ENCODE data around the gene TSC22D4.
"Not testable (repeated sequence)": the region's sequence is repeated elsewhere in the genome, so short reads cannot be mapped to it uniquely, and the experiment has no call there.

The TSC22D4 gene

DNA sequence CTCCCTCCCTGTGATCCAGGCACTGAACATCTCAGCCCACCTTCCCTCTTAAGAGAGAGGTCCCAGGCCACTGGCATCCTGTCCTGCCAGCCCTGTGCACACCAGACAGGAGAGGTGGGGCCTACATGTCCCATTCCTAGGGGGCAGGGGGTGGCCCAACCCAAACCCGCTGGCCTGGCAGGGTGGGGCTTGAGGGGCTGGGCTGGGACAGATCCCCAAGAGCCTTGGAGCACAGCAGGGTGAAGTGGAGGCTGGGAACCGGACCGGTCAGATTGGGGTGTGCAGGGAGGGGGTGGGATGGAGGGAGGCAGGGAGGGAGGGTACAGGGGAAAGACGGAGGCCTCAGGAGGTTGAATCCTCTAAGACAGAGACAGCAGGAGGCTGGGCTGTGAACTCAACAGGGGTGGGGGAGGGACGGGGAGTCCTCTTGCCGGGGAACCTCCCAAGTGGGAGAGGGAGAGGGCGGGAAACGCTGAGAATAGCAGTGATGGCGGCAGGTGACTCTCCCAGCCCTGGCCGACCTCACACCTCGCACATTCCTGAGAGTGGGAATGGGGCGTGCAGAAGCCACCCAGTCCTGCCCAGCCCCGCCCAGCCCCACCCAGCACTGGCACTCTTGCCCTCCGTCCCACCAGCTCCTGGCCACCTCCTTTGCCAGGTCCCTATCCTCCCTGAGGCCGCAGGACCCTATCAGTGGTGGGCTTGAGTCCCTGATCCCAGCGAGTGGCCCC is 6.7 kb downstream of the TSC22D4 start:
- DNase-seq, result no peak

DNA sequence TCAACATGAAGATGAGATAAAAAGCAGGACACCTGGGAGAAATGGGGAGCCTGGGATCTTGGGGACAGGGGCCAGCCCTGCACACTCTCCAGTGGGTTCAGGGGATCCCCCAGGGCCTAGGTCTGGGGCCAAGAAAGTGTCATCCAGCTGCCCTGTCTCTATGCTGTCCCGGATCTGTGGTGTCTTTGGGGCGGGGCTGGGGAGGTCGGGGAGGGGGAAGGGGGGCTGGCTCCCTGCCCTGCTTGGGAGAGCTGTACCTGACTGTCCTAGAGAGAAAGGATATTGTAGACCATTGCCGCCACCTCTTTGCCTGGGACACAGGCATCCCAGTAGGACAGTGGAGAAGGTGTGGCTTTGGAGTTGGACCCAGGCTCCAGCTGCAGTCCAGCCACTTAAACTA is 8.0 kb downstream of the TSC22D4 start:
- no peak for DNase-seq

DNA sequence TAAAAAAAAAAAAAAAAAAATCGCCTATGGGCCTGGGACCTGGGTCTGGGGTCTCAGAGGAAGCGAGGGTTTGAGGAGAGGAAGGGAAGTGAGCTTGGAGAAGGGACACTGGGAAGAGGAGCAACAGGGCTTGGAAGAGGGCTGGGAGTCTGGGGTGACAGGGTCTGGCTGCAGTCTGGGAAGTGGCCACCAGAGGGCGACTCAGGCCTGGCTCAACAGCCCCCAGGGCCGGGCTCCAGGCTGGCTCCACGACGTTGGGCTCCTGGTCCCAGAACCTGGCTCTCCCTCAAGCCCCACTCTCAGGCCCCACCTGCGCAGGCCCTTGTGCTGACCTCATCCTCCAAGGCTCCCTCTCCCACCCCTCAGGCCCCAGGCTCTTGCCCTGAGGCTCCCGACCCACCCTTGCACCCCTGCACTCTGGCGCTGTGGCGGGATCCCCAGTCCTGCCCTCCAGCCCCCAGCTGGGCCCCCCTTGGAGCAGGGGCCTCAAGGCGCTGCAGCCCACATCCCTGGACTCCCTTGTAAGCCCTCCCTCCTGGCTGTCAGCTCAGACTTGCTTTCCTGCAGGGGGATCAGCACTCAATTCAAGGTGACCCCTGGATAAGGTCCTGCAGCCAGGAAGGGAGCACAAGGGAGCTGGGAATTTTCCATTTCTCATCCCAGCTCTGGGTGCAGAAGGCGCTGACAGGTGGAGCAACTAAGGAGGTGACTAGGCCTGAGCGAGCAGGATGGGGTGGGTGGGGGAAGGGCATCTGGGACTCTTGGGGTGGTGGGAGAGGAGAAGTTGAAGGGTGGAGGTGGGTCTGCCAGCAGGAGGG is 9.6 kb downstream of the TSC22D4 start:
- peak; percentile 92 for DNase-seq

DNA sequence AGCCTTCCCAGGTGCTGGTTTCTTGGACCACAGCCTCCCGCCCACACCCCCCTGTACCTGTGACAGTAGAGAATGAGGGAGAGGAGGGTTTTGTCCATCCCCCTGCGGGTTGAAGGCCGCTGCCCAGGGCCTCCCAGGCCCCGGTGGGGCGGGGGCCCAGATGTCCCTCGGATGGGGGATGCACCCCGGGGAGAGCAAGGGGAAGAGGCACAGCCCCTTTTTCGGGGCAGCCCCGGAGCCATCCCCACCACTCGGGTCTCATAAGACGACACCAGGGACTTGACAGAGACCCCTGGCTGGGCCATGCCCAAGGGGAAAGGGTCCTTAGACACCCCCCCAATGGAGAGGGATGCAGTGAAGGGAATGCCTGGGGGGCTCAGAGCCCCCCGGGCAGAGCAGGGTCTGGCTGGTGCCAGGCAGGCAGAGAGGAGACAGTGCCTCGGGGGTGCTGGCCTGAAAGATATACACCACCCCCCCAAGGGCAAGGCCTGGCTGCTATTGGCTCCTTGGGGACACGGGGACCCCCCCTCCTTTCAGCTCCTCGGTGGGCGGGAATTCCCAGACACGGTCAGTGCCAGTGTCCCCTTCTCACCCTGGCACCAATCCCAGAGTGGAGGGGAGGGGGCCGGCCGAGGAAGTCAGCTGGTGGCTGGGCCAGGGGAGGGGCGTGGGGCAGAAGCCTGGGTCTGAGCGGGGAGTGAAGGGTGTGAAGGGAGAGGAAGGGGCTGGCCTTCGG is 11.2 kb downstream of the TSC22D4 start:
- DNase-seq, result no peak

DNA sequence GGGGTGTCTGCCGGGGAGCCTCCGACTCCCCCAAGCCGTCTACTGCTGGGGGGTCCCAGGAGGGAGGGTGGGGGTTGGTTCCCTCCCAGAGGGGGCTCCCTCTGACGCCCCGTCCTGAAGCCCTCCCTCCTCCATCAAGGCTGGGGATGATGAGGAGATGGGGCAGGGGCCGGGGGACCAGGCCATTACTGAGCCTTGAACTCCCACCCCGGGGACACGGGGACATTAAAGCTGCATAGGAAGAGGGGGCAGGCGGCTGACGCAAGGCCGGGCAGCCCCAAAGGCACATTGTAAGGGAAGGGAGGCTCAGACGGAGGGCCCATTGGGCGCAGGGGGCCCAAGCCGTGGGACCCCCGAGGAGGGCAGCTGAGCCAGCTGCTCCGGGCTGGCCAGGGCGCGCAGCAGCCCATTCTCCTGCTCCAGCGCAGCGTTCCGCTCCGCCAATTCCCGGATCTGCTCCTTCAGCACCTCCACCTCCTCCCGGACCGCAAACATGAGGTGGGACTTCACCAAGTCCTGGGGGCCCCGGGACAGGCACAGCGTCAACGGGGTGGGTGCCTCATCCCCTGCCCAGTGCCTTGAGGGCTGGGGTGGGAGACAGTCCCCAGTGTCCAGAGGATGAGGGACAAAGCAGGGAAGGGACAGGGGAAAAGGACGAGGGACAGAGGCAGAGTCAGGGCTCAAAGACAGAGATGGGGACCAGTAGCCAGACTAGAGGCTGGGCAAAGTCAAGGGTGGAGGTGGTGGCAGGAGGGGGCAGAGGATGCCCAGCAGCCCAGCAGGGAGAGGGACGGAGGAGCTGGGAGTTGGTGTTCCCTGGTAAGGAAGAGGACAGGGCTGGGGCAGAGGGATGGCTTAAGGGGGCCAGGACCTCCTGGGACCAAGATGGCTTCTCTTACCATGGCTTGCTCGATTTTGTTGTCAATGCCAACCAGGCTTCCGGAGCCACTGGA is 12.1 kb downstream of the TSC22D4 start:
- DNase-seq, result no peak

DNA sequence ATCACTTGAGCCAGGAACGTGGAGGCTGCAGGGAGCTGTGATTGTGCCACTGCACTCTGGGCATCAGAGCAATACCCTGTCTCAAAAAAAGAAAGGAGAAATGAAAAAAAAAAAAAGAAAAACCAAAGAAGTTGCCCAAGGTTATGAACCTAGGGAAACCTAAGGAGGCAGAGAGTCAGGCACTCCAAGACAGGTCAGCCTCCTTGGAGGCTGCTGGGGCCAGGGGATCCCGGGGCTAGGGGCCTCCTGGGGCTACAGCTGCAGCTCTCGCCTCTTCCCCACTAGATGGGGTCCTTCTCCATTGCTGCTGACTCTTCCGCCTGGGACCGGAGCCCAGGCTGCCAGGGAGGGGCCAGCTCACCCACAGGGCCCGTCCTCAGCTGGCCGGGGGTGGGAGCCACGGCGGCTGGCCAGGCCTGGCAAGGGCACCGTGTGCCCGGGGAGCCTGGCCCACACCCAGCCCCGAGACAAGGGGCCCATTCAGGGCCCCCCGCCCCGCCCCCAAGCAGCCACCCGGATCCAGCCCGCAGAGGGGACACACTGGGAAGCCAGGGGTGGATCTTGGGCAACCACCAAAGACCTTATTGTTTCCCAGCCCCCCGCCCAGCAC is 13.2 kb downstream of the TSC22D4 start:
- peak; percentile 86 for DNase-seq

DNA sequence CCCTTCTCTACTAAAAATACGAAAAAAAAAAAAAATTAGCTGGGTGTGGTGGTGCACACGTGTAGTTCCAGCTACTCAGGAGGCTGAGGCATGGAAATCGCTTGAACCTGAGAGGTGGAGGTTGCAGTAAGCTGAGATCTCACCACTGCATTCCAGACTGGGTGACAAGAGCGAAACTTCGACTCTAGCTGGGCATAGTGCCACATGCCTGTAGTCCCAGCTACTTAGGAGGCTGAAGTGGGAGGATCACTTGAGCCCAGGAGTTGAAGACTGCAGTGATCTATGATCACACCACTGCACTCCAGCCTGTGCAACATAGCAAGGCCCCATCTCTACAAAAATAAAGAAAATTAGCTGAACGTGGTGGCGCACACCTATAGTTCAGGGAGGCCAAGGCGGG is 13.7 kb downstream of the TSC22D4 start:
- no peak for DNase-seq

DNA sequence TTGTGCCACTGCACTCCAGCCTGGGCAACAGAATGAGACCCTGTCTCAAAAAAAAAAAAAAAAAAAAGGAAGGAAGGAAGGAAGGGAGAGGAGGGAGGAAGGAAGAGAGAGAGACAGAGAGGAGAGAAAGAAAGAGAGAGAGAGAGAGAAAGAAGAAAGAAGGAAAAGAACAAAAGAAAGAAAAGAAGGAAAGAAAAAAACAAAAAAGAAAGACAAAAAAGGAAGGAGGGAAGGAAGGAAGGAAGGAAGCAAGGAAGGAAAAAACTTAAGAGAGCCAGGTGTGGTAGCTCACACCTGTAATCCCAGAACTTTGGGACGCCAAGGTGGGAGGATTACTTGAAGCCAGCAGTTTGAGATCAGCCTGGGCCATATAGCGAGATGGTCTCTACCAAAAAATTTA is 14.2 kb downstream of the TSC22D4 start:
- DNase-seq, result no peak

DNA sequence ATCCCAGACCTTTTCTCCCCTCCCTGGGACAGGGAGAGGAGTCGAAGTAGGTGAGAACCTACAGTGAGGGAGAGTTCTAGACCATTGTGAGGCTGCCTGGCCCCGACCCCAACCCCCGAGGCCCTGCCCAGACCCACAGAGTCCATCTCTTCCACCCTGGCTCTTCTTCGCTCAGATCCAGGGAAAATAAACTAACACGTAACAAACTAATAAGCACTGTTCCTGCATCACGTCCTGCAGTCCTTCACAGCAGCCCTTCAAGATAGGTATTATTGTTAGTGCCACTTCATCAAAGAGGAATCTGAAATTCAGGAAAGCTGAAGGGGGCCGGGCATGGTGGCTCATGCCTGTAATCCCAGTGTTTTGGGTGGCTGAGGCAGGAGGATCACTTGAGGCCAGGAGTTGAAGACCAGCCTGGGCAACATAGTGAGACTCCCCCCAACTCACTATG is 14.8 kb downstream of the TSC22D4 start, which contains the start of gene SPACDR:
Gene SPACDR, minus strand, starts transcription at position 51 of the 451 bp plus-strand sequence. CDS start 235 bp downstream, outside the sequence.
- DNase-seq, result no peak

DNA sequence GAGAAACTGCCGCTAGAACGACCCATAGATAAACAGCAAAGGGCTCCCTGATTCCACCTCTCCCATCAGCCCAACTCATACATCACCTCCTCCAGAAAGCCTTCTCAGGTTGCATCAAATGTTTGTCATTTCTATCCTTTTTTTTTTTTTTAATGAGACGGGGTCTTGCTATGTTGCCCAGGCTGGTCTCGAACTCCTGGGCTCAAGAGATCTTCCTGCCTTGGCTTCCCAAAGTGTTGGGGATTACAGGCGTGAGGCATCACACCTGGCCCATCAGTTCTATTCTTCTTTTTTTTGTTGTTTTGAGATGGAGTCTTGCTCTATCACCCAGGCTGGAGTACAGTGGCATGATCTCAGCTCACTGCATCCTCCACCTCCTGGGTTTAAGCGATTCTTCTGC is 22.0 kb downstream of the TSC22D4 start:
- no peak for DNase-seq

DNA sequence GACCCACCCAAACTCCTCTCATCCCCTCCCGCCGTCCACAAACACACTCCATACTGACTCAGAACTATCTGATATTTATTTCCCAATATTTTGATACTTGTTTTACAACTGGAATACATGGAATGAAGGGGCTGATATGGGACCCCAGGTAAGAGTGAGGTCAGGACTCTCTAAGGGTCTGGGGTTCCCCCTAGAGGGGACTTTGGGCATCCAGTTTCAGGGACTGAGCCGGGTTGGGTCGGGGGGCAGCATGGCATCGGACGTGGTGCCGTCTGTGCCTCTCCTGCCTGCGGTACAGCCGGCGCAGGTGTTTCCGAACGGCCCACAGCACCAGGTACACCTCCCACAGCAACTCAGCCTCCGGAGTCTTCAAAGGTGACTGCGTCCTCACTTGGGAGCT is 22.5 kb downstream of the TSC22D4 start:
- no peak for DNase-seq

DNA sequence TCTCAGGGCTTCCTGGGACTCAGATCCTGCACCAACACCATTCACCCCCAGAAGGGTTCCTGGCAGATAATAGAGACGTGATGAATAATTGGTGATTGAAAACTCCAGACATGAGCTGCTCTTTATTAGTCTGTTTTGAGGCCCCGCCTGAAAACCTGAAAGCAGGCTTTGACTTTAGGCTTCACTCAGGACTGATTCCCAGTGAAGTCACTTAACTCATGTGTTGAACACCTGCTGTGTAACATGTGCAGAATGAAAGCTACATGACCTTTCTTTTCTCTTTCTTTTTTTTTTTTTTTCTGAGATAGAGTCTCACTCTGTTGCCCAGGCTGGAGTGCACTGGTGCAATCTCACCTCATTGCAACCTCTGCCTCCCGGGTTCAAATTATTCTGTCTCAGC is 23.8 kb downstream of the TSC22D4 start:
- DNase-seq, result no peak

DNA sequence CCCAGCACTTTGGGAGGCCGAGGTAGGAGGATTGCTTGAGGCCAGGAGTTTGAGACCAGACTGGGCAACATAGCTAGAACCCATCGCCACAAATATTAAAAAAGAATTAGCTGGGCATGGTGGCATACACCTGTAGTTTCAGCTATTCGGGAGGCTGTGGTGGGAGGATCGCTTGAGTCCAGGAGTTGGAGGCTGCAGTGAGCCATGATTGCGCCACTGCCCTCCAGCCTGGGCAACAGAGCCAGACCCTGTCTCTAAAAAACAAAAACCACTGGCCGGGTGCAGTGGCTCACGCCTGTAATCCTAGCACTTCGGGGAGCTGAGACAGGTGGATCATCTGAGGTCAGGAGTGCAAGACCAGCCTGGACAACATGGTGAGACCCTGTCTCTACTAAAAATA is 25.2 kb downstream of the TSC22D4 start:
- DNase-seq, result not testable (repeated sequence)

DNA sequence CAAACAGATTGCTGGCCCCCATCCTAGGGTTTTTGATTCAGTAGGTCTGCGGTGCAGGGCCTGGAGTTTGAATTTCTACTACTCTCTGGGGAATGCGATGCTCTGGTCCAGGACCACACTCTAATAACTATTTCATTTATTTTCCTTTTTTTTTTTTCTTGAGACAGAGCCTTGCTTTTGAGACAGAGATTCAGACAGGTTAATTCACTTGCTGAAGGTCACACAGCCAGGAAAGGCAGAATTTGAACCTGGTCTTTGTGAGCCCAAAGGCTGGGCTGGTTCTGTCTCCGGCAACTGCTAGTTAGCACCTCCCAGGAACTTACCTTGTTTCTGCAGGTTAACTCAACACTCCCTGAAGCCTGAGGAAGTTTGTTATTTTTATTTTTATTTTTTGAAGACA is 26.5 kb downstream of the TSC22D4 start:
- no peak for DNase-seq

DNA sequence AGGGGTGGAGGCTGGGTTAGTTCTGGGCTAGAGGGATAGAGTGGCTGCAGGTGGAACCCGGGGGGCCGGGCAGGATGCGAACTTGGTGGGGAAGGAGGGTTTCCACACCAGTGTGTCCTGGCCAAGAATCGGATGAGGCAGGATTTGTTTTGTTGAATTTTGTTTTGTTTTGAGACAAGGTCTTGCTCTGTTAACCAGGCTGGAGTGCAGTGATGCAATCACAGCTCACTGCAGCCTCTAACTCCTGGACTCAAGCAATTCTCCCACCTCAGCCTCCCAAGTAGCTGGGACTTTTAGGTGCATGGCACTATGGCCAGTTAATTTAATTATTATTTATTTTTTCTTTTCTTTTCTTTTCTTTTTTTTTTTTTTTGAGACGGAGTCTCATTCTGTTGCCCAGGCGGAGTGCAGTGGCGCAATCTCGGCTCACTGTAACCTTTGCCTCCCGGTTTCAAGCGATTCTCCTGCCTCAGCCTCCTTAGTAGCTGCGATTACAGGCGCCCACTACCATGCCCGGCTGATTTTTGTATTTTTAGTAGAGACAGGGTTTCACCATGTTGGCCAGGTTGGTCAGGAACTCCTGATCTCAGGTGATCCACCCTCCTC is 29.7 kb downstream of the TSC22D4 start:
- DNase-seq, result no peak

DNA sequence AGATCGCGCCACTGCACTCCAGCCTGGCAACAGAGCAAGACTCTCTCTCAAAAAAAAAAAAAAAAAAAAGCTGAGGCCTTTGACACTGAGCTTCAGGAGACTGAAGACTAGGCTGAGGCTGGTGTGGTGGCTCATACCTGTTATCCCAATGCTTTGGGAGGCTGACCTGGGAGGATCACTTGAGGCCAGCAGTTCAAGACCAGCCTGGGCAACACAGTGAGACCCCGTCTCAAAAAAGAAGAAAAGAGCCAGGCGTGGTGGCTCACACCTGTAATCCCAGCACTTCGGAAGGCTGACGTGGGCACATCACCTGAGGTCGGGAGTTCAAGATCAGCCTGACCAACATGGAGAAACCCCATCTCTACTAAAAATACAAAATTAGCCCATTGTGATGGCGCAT is 31.7 kb downstream of the TSC22D4 start:
- not testable (repeated sequence) for DNase-seq

DNA sequence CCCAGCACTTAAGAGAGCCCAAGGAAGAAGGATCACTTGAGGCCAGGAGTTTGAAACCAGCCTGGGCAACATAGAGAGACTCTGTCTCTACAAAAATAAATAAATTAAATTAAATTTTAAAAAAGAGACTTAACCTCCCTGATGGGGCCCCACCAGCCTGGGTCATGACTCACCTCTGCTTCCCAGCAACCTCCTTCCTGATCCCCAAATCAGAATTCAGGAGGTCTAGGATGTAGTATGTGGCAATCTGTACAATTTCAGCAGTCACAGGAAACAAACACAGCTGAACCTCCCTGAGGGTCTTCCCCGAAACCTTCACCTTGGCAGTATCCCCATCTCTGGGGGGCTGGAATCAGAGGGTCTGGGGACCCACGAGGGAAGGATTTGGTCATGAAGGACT is 33.0 kb downstream of the TSC22D4 start:
- no peak for DNase-seq

DNA sequence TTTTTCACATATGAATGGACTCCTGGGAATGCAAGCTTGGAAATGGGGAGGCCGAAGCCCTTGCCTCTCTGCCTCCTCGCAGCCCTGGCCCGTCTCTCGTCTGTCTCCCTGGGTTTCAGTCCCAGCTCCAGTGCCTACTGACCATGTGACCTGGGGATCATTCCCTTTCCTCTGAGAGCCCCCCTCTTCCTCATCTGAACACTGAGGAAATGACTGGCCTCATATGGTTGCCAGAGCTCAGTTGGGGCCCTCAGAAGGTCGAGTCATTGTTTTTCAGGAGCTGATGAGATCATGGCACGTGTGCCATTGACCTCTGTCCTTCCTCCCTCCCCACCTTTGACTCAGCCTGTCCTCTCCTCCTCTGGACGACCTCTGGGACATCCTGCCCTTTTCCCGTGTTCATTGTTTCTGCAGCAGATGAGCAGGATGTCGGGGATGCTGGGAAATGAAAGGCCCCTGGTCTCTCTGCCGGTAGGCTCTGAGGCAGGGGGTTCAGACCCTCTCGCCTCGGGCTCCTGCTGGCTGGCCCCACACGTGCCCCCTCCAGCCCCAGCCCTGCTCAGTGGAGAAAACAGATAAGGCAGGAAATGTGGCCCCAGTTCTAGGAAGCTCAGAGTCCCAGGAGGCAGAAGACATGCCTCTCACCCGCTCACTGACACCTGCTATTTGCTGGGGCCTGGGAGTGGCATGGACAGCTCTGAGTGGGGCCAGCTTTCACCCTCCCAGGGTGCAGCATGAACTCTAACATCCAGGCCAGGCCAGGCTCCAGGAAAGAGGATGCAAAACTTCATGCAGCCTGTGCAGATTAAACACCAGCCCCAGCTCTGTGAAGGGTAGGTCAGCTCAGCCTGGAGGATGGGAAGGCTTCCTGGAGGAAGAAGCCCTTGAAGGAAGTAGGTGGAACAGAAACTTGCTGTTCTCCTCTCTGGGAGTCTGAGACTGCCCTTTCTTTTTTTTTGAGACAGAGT is 34.4 kb downstream of the TSC22D4 start:
- no peak for DNase-seq

DNA sequence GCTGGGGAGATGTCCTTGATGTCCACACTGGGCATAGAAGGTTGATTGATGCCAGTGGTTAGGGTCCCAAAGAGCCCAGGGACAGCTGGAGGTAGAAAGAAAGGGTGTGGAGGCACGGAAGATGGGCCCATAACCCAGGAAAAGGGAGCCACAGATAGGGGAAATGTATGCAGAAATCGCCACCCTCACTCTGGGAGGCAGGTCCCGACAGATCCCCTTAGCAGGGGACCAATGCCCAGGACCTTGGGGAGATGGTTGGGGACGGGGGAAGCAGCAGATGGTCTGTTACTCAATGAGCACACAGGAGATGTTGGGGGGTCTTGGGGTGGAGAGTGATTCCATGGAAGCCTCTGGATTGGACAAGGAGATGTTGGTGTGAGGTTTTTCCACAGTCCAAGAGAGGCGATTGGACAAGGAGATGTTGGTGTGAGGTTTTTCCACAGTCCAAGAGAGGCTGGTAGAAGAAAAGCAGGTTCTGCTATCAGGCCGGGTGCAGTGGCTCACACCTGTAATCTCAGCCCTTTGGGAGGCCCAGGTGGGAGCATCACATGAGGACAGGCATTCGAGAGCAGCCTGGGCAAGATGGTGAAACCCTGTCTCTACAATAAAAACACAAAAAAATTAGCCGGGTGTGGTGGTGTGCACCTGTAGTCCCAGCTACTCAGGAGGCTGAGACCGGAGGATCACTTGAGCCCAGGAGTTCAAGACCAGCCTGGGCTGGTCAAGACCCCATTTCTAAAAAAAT is 35.7 kb downstream of the TSC22D4 start:
- DNase-seq, result no peak
